Measurements from ENCODE around the gene ABR.

ABR gene

GRCh38 chr17:1070411-1070810 is 109.4 kb downstream of the ABR start:
- Histone ChIP-seq H2AFZ (ENCODE audit: low read length) (no peak overlapping the region), H3K9me3 (ENCODE audit: insufficient read depth, low read depth, low read length) (no peaks in the 10 kb centered on the region), H3K27me3 (ENCODE audit: insufficient read depth, low read length, poor library complexity, severe bottlenecking) (no peaks in the 10 kb centered on the region), H3K4me2 (ENCODE audit: low read depth, low read length, poor library complexity, severe bottlenecking) (no peak overlapping the region), H3K9me2 (replicated peaks; ENCODE audit: low read depth, low read length) (no peaks in the 10 kb centered on the region), H3K79me2 (ENCODE audit: insufficient read depth, low read length) (no peaks in the 10 kb centered on the region), H3K36me3 (ENCODE audit: insufficient read depth, low read length) (peaks cover 22% of the 10 kb centered on the region; the same call in 1 of the 2 replicates), H3K4me1 (ENCODE audit: insufficient read depth, low read length, poor library complexity, severe bottlenecking) (no peaks in the 10 kb centered on the region), H3K4me3 (ENCODE audit: low read length, poor library complexity, severe bottlenecking) (no peak overlapping the region), H3F3A (ENCODE audit: low read depth) (no peaks in the 10 kb centered on the region), H3K9ac (ENCODE audit: low read depth, low read length, poor library complexity, severe bottlenecking) (no peak overlapping the region), H4K20me1 (ENCODE audit: insufficient read depth, low read length, poor library complexity, severe bottlenecking) (no peaks in the 10 kb centered on the region)
- TF ChIP-seq EZH2phosphoT487 (IDR thresholded peaks at IDR 0.05; ENCODE audit: borderline replicate concordance) (no peak), CTCF (conservative IDR thresholded peaks at IDR 0.05; ENCODE audit: low read length) (no peak)

- no peak for TF ChIP-seq EZH2phosphoT487 (IDR thresholded peaks at IDR 0.05; ENCODE audit: borderline replicate concordance)
- TF ChIP-seq CTCF (conservative IDR thresholded peaks at IDR 0.05; ENCODE audit: low read length) = no peak
- H3K4me1 ChIP-seq (ENCODE audit: insufficient read depth, low read length, poor library complexity, severe bottlenecking) = no peaks in the 10 kb centered on the region
- no peak overlapping the region for H3K4me2 ChIP-seq (ENCODE audit: low read depth, low read length, poor library complexity, severe bottlenecking)
- H4K20me1 ChIP-seq (ENCODE audit: insufficient read depth, low read length, poor library complexity, severe bottlenecking) = no peaks in the 10 kb centered on the region
- H3K9me3 ChIP-seq (ENCODE audit: insufficient read depth, low read depth, low read length) = no peaks in the 10 kb centered on the region
- no peaks in the 10 kb centered on the region for H3K9me2 ChIP-seq (replicated peaks; ENCODE audit: low read depth, low read length)
- no peak overlapping the region for H3K4me3 ChIP-seq (ENCODE audit: low read length, poor library complexity, severe bottlenecking)
- no peaks in the 10 kb centered on the region for H3K79me2 ChIP-seq (ENCODE audit: insufficient read depth, low read length)
- H3K9ac ChIP-seq (ENCODE audit: low read depth, low read length, poor library complexity, severe bottlenecking) = no peak overlapping the region
- H3F3A ChIP-seq (ENCODE audit: low read depth) = no peaks in the 10 kb centered on the region
- H3K27me3 ChIP-seq (ENCODE audit: insufficient read depth, low read length, poor library complexity, severe bottlenecking) = no peaks in the 10 kb centered on the region
- H3K36me3 ChIP-seq (ENCODE audit: insufficient read depth, low read length) = peaks cover 22% of the 10 kb centered on the region; the same call in 1 of the 2 replicates
- no peak overlapping the region for H2AFZ ChIP-seq (ENCODE audit: low read length)
Measured at GRCh38 chr17:1069847-1070246, 109.9 kb downstream of the ABR start.

- Histone ChIP-seq H3K9me3 (ENCODE audit: insufficient read depth, low read depth, low read length) (no peaks in the 10 kb centered on the region), H3K9me2 (replicated peaks; ENCODE audit: low read depth, low read length) (no peaks in the 10 kb centered on the region), H3K4me1 (ENCODE audit: insufficient read depth, low read length, poor library complexity, severe bottlenecking) (no peaks in the 10 kb centered on the region), H3K4me2 (ENCODE audit: low read depth, low read length, poor library complexity, severe bottlenecking) (no peak overlapping the region), H3K36me3 (ENCODE audit: insufficient read depth, low read length) (peaks cover 22% of the 10 kb centered on the region; the same call in 1 of the 2 replicates), H3K9ac (ENCODE audit: low read depth, low read length, poor library complexity, severe bottlenecking) (no peak overlapping the region), H3K27me3 (ENCODE audit: insufficient read depth, low read length, poor library complexity, severe bottlenecking) (no peaks in the 10 kb centered on the region), H4K20me1 (ENCODE audit: insufficient read depth, low read length, poor library complexity, severe bottlenecking) (no peaks in the 10 kb centered on the region), H3K4me3 (ENCODE audit: low read length, poor library complexity, severe bottlenecking) (no peak overlapping the region), H3F3A (ENCODE audit: low read depth) (no peaks in the 10 kb centered on the region), H2AFZ (ENCODE audit: low read length) (no peak overlapping the region), H3K79me2 (ENCODE audit: insufficient read depth, low read length) (no peaks in the 10 kb centered on the region)
- TF ChIP-seq CTCF (conservative IDR thresholded peaks at IDR 0.05; ENCODE audit: low read length) (no peak), EZH2phosphoT487 (IDR thresholded peaks at IDR 0.05; ENCODE audit: borderline replicate concordance) (no peak)
Measured at GRCh38 chr17:1068356-1068755, 111.4 kb downstream of the ABR start.

Data from Loucy (cell line).